OCI-LY7 (cell line): ENCODE data around the gene ECT2L. TPM values are rescaled to one million over a fixed set of nuclear protein-coding genes. Genes with fewer than 3 reads are reported as not detected.

Experiments used
- BruUV-seq: library from RNA; stranded (reverse); fragments of 400-500 nt; replicated peaks from 2 replicates; lab custom pipeline; 2021; lab: Mats Ljungman, UMichigan
- CTCF ChIA-PET: fragments of 300-600 bp; sonication (Branson Sonifier 250); formaldehyde crosslinking; loops from one replicate; lab custom pipeline; 2022; ENCODE audit warnings: antibody characterized with exemption; ENCODE audit not compliant: unreplicated experiment; lab: Charles Lee
- POLR2A ChIA-PET: fragments of 300-600 bp; sonication (Branson Sonifier 250); formaldehyde crosslinking; loops from one replicate; lab custom pipeline; 2022; ENCODE audit warnings: antibody characterized with exemption; lab: Charles Lee
- DNase-seq: peaks from one replicate; pipeline ENCODE4 v3.0.0-alpha.2; 2015; ENCODE audit warnings: low spot score
- H2AFZ ChIP-seq: fragments of 200-600 bp; sonication (generic), shearing (Covaris generic); 2 replicates; pipeline ENCODE4 v1.6.1; 2014; ENCODE audit warnings: mild to moderate bottlenecking, antibody characterized with exemption, low read length, moderate library complexity
- H3K27ac ChIP-seq: fragments of 200-600 bp; sonication (generic); 2 replicates; pipeline ENCODE4 v1.5.1; 2014; ENCODE audit warnings: mixed run types, low read depth, mild to moderate bottlenecking, moderate library complexity, low read length, inconsistent platforms; ENCODE audit not compliant: poor library complexity, severe bottlenecking
- H3K36me3 ChIP-seq: fragments of 200-600 bp; sonication (generic); 2 replicates; pipeline ENCODE4 v1.6.1; 2014; ENCODE audit warnings: mild to moderate bottlenecking, antibody characterized with exemption, low read length, moderate library complexity, mixed read lengths; ENCODE audit not compliant: insufficient read depth
- H3K4me1 ChIP-seq: fragments of 200-600 bp; sonication (generic); 2 replicates; pipeline ENCODE4 v1.5.1; 2014; ENCODE audit warnings: mild to moderate bottlenecking, low read length; ENCODE audit not compliant: insufficient read depth, poor library complexity, severe bottlenecking
- H3K4me2 ChIP-seq: fragments of 200-600 bp; sonication (generic); 2 replicates; pipeline ENCODE4 v1.6.1; 2014; ENCODE audit warnings: mild to moderate bottlenecking, low read length
- H3K4me3 ChIP-seq: fragments of 200-600 bp; sonication (generic); 2 replicates; pipeline ENCODE4 v1.5.1; 2014; ENCODE audit warnings: mild to moderate bottlenecking, low read depth, low read length; ENCODE audit not compliant: poor library complexity, severe bottlenecking
- H3K79me2 ChIP-seq: fragments of 200-600 bp; sonication (generic); 2 replicates; pipeline ENCODE4 v1.6.1; 2016; ENCODE audit warnings: low read depth, mild to moderate bottlenecking, low read length, moderate library complexity, mixed read lengths; ENCODE audit not compliant: insufficient read depth
- H3K9me2 ChIP-seq: fragments of 200-600 bp; sonication (generic); 2 replicates; pipeline ENCODE4 v1.6.1; 2016; ENCODE audit warnings: mild to moderate bottlenecking, low read length, mixed read lengths; ENCODE audit not compliant: insufficient read depth
- H3K9me3 ChIP-seq: fragments of 200-600 bp; sonication (generic); 2 replicates; pipeline ENCODE4 v1.6.1; 2014; ENCODE audit warnings: mild to moderate bottlenecking, mixed run types, low read length, mixed read lengths
- H4K20me1 ChIP-seq: fragments of 200-600 bp; sonication (generic); 2 replicates; pipeline ENCODE4 v1.6.1; 2014; ENCODE audit warnings: mild to moderate bottlenecking, antibody characterized with exemption, low read length, moderate library complexity, mixed read lengths; ENCODE audit not compliant: insufficient read depth
- EZH2phosphoT487 ChIP-seq: fragments of 200-600 bp; sonication (generic); IDR thresholded peaks from 2 replicates; pipeline ENCODE4 v1.6.1; 2018; ENCODE audit warnings: low read depth, borderline replicate concordance, mild to moderate bottlenecking, mixed run types, antibody characterized with exemption, low read length, moderate library complexity, mixed read lengths
- intact Hi-C: fragments of 100-400 bp; cut with micrococcal nuclease; formaldehyde crosslinking; loops from one replicate; pipeline ENCODE4 v1.10.0; 2022; ENCODE audit not compliant: unreplicated experiment
- total RNA-seq, 2 experiments: library from RNA; depleted of rRNA in 1 of 2; stranded (reverse); fragments of >200 nt in 1 of 2; shearing (Covaris generic) in 1 of 2; gene quantifications; 2 replicates each; pipeline ENCODE4 v1.2.3, GENCODE V29; 2014 to 2022
- TF ChIP-seq, protein P1 (sequence below): fragments of 200-600 bp; sonication (generic); conservative IDR thresholded peaks from 2 replicates; pipeline ENCODE4 v1.5.1; 2014; ENCODE audit warnings: mild to moderate bottlenecking, antibody characterized with exemption, low read length, moderate library complexity, mixed read lengths

Gene ECT2L
- total RNA-seq, 2 experiments from 2014 or later, result not detected

DNA sequence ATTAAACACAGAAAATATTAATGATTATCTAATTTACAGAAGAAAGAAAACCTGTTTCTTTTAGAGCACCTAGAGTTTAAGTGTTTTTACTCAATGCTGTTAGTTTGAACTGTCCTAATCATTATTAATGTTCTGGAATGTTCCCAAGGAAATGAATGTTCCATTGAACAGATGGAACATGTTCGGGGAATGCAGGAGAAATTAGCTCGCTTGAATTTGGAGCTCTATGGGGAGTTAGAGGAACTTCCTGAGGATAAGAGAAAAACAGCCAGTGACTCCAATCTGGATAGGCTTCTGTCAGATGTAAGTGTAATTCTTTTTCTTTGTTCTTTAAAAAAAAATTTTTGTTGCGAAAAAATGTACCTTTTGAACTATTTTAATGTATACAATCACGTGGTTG, 10.8 kb upstream of the ECT2L start:
- no peak for TF ChIP-seq EZH2phosphoT487
- TF ChIP-seq, protein P1, sequence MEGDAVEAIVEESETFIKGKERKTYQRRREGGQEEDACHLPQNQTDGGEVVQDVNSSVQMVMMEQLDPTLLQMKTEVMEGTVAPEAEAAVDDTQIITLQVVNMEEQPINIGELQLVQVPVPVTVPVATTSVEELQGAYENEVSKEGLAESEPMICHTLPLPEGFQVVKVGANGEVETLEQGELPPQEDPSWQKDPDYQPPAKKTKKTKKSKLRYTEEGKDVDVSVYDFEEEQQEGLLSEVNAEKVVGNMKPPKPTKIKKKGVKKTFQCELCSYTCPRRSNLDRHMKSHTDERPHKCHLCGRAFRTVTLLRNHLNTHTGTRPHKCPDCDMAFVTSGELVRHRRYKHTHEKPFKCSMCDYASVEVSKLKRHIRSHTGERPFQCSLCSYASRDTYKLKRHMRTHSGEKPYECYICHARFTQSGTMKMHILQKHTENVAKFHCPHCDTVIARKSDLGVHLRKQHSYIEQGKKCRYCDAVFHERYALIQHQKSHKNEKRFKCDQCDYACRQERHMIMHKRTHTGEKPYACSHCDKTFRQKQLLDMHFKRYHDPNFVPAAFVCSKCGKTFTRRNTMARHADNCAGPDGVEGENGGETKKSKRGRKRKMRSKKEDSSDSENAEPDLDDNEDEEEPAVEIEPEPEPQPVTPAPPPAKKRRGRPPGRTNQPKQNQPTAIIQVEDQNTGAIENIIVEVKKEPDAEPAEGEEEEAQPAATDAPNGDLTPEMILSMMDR, result no peak
- no peaks in the 10 kb centered on the region for H4K20me1 ChIP-seq
- peaks cover 11% of the 10 kb centered on the region for H3K36me3 ChIP-seq
- no peaks in the 10 kb centered on the region for H3K4me1 ChIP-seq
- no peaks in the 10 kb centered on the region for H3K9me2 ChIP-seq
- H3K4me2 ChIP-seq, result no peak overlapping the region
- ChIA-PET CTCF (no interaction called here), POLR2A (no interaction called here)
- H3K79me2 ChIP-seq, result no peaks in the 10 kb centered on the region
- no peak for DNase-seq
- intact Hi-C loops, result no loop called here
- no peak overlapping the region for H2AFZ ChIP-seq
- BruUV-seq, result no TSS peak
- no peak overlapping the region for H3K27ac ChIP-seq
- no peaks in the 10 kb centered on the region for H3K9me3 ChIP-seq
- no peak overlapping the region for H3K4me3 ChIP-seq

DNA sequence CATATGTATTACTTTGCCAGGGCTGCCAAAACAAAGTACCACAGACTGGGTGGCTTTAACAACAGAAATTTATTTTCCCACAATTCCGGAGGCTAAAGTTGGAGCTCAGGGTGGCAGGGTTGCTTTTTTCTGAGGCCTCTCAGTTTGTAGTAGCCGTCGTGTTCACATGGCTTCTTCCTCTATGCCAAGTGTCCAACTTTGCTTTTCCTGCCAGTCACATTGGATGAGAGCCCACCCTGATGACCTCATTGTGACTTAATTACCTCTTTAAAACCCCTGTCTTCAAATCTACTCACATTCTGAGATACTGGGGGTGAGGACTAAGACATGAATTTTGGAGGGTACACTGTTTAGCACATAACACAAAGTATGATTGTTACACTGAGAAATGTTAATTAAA, 9.9 kb upstream of the ECT2L start:
- intact Hi-C loops, result no loop called here

DNA sequence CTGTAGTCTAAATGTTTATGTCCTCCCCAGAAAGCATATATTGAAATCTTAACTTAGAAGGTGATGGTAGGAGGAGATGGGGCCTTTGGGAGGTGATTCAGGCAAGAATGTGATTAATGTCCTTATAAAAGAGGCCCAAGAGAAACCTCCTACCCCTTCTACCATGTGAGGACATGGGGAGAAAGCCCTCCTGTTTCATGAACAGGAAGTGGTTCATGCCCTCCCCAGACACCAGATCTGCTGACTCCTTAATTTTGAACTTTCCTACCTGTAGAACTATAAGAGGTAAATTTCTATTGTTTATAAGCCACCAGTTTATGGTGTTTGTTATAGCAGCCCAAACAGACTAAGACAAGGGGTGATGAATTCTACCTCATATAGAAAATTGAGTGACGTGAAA, 8.7 kb upstream of the ECT2L start:
- POLR2A ChIA-PET, result no interaction called here
- H3K4me3 ChIP-seq, result no peak overlapping the region
- H2AFZ ChIP-seq, result no peak overlapping the region
- TF ChIP-seq EZH2phosphoT487, result no peak
- TF ChIP-seq, protein P1, result no peak
- H3K4me1 ChIP-seq, result no peaks in the 10 kb centered on the region
- H3K36me3 ChIP-seq, result peaks cover 11% of the 10 kb centered on the region
- no peaks in the 10 kb centered on the region for H3K79me2 ChIP-seq
- no TSS peak for BruUV-seq
- H4K20me1 ChIP-seq, result no peaks in the 10 kb centered on the region
- no peak overlapping the region for H3K27ac ChIP-seq
- H3K4me2 ChIP-seq, result no peak overlapping the region
- no peak for DNase-seq
- CTCF ChIA-PET, result no interaction called here
- intact Hi-C loops, result no loop called here
- H3K9me3 ChIP-seq, result no peaks in the 10 kb centered on the region
- no peaks in the 10 kb centered on the region for H3K9me2 ChIP-seq

More for the DNA sequence above, 9.9 kb upstream of the ECT2L start:
- Histone ChIP-seq H3K4me1 (no peaks in the 10 kb centered on the region), H3K9me2 (no peaks in the 10 kb centered on the region), H3K36me3 (peaks cover 11% of the 10 kb centered on the region), H3K4me3 (no peak overlapping the region), H2AFZ (no peak overlapping the region), H3K27ac (no peak overlapping the region), H3K4me2 (no peak overlapping the region), H3K79me2 (no peaks in the 10 kb centered on the region), H4K20me1 (no peaks in the 10 kb centered on the region), H3K9me3 (no peaks in the 10 kb centered on the region)
- BruUV-seq, result no TSS peak
- DNase-seq, result no peak
- TF ChIP-seq, protein P1, result no peak
- no peak for TF ChIP-seq EZH2phosphoT487
- POLR2A ChIA-PET, result no interaction called here
- CTCF ChIA-PET, result no interaction called here
